ENCODE measurements around the gene OCIAD2. TPM values are rescaled to one million over a fixed set of nuclear protein-coding genes. Genes with fewer than 3 reads are reported as not detected.

The OCIAD2 gene, protein sequence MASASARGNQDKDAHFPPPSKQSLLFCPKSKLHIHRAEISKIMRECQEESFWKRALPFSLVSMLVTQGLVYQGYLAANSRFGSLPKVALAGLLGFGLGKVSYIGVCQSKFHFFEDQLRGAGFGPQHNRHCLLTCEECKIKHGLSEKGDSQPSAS
- total RNA-seq: 10 to 100 TPM; 15.5 to 32.9 (median 16.9) TPM
- polyA plus RNA-seq: 10 to 100 TPM; 21.1 to 52.4 TPM

DNA sequence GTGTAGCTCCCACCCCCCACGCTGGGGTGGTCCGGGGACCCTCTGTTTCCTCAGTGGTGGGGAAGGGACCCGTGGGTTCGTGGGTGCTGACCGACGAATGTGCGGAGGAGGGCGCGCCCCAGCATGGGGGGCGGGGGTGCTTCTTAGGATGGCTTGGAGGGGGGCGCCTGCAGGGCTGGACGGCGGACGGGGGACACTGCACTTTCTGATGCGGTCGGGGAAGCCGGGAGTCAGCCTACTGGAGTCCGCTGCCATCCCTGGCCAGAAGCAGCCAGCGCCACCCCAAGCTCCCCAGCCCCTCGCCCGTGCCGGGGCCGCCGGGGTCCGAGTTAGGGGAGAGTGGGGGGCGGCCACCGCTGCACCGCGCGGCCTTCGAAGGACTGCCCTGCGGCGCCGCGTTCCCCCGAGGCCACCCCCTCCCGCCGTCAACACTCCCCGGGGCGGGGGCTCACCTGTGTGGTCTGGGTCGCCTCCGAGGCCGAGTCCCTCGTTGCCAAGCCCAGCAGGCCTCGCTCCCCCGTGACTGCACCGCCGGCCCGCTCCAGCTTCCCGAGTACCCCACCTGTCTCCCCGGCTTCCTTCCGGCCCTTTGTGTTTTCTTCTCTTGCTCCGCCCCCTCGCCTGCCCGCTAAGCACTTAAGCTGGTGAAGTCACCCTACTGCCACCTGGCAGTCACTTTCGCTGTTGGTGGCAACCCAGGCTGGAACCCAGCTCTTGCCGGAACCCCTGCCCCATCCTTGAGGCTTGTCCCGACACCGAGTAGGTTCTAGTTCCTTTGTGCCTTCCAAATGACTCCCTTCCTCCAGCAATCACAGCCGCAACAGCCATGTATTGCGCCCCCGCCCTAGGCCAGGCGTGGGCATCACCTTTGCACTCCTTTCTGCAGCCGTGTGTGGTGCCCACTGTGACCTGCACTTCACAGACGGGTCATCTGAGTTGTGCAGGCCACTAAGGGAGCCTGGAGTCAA, at the start of gene OCIAD2:
OCIAD2 (minus strand) TSS at position 569 of the 968 bp plus-strand sequence. CDS start 2,225 bp downstream, outside the sequence.
- 4 to 5% methylated on average over 50 to 65 of the region's 65 CpGs for WGBS, 2 donors
- no peak for FAIRE-seq

DNA sequence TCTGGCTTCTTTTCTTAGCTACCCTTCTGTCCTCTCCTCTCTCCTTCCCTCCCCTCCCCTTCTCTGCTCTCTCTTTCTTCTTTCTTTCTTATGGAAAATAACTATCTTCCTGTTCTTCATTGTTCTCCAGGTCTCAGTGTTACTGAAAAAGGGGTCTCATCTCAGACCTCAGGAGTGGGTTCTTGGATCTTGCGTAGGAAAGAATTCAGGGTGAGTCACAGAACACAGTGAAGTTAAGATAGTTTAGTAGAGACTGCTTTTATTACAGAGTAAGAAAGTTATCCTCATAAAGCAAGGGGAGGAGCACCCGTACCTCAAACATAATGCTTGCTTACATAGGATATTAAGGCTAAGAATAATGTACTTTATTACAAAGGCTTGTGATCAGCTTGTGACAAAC, 47.7 kb upstream of the OCIAD2 start:
- no peak for FAIRE-seq
- Histone ChIP-seq H3K36me3 (no peaks in the 10 kb centered on the region), H3K4me3 (no peak overlapping the region), H3K27me3 (no peaks in the 10 kb centered on the region), H3K27ac (no peak overlapping the region), H3K4me1 (no peaks in the 10 kb centered on the region), H3K9me3 (no peaks in the 10 kb centered on the region)
- WGBS, 2 donors: 93 to 95% methylated on average over 2 of the region's 2 CpGs
- DNase-seq: no peak
- no peak for ATAC-seq
- intact Hi-C loops (cut with DNase I): no loop called here
- TF ChIP-seq, protein P1, sequence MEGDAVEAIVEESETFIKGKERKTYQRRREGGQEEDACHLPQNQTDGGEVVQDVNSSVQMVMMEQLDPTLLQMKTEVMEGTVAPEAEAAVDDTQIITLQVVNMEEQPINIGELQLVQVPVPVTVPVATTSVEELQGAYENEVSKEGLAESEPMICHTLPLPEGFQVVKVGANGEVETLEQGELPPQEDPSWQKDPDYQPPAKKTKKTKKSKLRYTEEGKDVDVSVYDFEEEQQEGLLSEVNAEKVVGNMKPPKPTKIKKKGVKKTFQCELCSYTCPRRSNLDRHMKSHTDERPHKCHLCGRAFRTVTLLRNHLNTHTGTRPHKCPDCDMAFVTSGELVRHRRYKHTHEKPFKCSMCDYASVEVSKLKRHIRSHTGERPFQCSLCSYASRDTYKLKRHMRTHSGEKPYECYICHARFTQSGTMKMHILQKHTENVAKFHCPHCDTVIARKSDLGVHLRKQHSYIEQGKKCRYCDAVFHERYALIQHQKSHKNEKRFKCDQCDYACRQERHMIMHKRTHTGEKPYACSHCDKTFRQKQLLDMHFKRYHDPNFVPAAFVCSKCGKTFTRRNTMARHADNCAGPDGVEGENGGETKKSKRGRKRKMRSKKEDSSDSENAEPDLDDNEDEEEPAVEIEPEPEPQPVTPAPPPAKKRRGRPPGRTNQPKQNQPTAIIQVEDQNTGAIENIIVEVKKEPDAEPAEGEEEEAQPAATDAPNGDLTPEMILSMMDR (IDR thresholded peaks at IDR 0.05): no peak

More for the DNA sequence above, at the start of gene OCIAD2:
- intact Hi-C loops (cut with DNase I): no loop called here
- H3K27ac ChIP-seq: peak within 1 kb of the TSS; percentile 13 to 62 (median 46)
- TF ChIP-seq, protein P1 (IDR thresholded peaks at IDR 0.05): no peak
- H3K4me3 ChIP-seq: peak within 1 kb of the TSS; percentile 48 to 92 (median 80)
- no peaks in the 10 kb centered on the region for H3K9me3 ChIP-seq
- peak; percentile 81 to 92 (median 82) for DNase-seq
- peaks cover 0 to 7% (median 6%) of the 10 kb centered on the region in 3 donors for H3K4me1 ChIP-seq
- ATAC-seq: peak; percentile 94 to 98 (median 96)
- no peaks in the 10 kb centered on the region for H3K27me3 ChIP-seq
- peaks cover 0 to 12% (median 4%) of the 10 kb centered on the region in 3 donors for H3K36me3 ChIP-seq

DNA sequence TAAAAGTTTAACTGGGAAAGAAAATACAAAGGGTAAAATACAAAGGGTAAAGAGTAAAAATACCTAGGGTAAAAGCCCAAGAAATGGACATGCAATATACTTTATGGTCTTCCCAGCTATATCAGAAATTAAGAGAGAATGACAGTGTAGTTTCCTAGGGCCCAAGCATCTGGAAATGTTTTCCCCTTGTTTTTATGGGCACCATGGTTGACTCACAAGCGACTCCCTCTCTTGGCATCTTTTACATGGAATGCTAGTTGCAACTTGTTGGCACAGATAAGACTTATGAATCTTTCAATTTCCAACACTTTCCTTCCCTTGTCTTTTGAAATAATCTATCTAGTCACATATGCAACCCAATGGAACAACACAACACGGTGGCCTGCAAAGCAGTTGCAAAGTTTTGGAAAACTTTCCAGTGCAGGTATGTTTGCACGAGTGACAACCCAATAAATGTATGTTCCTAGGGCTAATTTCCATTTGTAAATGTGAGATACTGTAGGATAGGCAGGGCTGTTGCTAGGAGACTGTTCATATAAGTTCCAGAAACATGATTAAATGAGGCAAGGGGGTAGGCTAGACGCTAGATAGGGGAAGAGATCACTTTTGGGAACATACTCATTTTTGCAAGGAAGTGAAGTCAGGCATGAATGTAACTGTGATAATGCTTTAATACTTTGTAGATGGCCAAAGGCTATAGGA, 43.1 kb upstream of the OCIAD2 start:
- FAIRE-seq: no peak

GRCh38 chr4:48949086-48949485, 42.5 kb upstream of the OCIAD2 start:
- ATAC-seq: no peak
- H3K4me3 ChIP-seq: no peak overlapping the region
- intact Hi-C loops (cut with DNase I): no loop called here
- no peak for FAIRE-seq
- no peaks in the 10 kb centered on the region for H3K9me3 ChIP-seq
- no peak overlapping the region for H3K27ac ChIP-seq
- no peak for DNase-seq
- H3K27me3 ChIP-seq: no peaks in the 10 kb centered on the region
- TF ChIP-seq, protein P1 (IDR thresholded peaks at IDR 0.05): no peak
- no peaks in the 10 kb centered on the region for H3K36me3 ChIP-seq
- no peaks in the 10 kb centered on the region for H3K4me1 ChIP-seq

More for the DNA sequence above, 43.1 kb upstream of the OCIAD2 start:
- no peak for DNase-seq
- TF ChIP-seq, protein P1 (IDR thresholded peaks at IDR 0.05): no peak
- H3K27ac ChIP-seq: no peak overlapping the region
- H3K4me3 ChIP-seq: no peak overlapping the region
- 73 to 81% methylated on average over 4 of the region's 4 CpGs for WGBS, 2 donors
- no peaks in the 10 kb centered on the region for H3K9me3 ChIP-seq
- no peak for ATAC-seq
- no peaks in the 10 kb centered on the region for H3K27me3 ChIP-seq
- intact Hi-C loops (cut with DNase I): no loop called here
- H3K4me1 ChIP-seq: no peaks in the 10 kb centered on the region
- no peaks in the 10 kb centered on the region for H3K36me3 ChIP-seq
